Dermis microvascular lymphatic vessel endothelial cell (primary cell): ENCODE data around the gene TMPRSS2. TPM values are rescaled to one million over a fixed set of nuclear protein-coding genes. Genes with fewer than 3 reads are reported as not detected.

Source experiments
- DNase-seq, 2 donors: peaks; one replicate each; pipeline versions ENCODE4 v3.0.0 to v3.0.0-alpha.2; 2010; ENCODE audit warnings: low read depth in 2 of 2
- total RNA-seq: library from RNA; depleted of rRNA; stranded (reverse); fragments of >200 nt; gene quantifications from 2 replicates; pipeline ENCODE4 v1.2.1, GENCODE V29; 2014

Gene TMPRSS2
- total RNA-seq = not detected in 2 replicates

DNA sequence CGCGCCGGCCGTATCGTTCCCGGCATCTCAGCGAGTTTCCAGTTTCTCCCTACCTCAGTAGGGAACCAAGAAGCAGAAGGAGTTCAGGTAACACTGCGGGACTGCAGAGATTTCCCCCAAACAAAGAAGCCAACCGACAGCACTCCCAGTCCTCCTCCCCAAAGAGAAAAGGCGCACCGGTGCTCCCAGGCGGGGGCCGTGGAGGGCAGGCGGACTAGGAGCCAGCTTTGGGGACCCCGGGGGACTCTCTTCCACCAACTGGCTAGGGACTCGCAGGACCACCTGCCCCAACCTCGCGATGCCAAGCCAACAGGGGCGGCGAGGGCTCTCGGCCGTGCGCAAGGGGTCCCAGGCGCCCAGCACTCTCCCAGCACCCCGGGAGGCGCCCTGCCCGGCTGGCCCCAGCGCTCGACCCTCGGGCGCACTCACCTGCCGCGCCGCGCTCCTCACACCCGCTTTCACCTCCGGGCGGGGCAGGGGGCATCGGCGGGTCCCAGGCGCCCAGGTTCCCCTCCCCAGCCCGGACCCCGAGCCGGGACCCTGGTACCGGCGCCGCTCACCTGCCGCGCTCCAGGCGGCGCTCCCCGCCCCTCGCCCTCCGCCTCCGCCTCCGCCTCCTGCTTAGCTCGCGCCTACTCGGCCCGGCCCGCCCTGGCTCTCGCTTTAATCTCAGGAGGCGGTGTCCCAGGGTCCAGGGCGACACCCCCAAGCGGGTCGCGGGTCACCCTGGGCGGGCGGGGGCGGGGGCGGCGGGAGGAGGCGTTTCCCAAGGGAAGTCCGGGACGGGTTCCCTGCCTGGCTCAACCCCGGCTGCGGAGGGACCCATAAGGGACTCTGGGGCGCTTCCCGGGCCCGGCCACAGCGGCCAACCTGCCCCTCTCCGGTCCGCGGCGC lies at the start of gene TMPRSS2:
TSS of gene TMPRSS2 (minus strand) at position 638 of the 894 bp plus-strand sequence. CDS start 10,025 bp downstream, outside the sequence.
- DNase-seq = no peak

DNA sequence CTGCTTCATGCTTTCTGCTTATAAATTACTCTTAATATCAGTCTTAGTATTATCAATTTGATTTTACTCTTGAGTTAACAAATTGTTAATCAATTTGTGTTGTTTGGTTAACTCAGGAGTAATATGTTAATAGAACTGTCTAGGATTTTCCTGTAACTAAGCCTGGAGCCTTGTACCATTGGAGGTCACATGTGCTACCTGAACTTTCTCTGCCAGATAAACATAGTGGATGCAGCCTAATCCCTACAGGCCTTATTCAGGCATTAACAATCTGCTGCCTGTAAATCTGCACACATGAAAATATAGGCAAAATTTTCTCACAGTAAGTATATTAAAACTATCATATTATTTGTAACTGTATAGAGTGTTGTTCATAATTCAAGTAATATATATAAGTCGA lies 47.1 kb upstream of the TMPRSS2 start:
- no peak for DNase-seq

GRCh38 chr21:41552254-41552653 lies 44.3 kb upstream of the TMPRSS2 start:
- no peak for DNase-seq

DNA sequence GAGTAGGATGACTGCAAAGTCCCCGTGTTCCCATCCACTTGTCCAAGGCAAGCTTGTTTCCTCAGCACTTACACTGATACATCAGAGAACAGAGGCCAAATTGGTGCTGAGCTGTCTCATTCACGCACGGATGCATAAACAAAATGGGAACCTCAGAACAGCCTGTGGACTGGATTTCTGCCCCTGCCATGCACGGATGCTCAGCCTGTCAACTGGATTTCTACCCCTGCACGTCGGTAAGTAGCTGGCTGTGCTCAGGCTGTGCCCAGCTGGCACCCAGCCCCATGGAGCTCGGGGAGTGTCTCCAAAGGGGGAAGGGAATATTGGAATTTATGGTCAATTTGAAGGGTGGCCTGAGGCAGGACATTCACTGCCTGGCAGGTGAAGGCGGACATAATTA lies 40.8 kb upstream of the TMPRSS2 start:
- no peak for DNase-seq

DNA sequence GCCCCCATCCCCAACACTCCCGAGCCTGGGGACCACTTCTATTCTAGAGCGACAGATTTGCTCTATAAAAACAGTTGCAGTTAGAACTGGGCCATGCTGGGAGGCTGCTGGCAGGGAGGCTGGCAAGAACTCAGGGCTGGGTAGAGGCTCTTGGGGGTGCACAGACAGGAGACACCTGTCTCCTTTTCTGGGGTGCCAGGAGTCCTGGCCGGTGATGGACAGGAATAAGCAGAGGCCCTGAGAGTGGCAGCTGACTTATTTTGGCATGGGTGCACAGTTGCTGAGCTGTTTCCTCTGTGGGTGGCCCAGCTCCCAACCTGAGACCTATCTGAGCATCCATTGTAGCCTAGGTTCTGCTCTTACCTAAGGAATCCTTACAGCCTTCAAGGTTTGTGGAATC lies 39.2 kb upstream of the TMPRSS2 start:
- DNase-seq = no peak

GRCh38 chr21:41545500-41546359 lies 37.8 kb upstream of the TMPRSS2 start:
- DNase-seq = no peak

DNA sequence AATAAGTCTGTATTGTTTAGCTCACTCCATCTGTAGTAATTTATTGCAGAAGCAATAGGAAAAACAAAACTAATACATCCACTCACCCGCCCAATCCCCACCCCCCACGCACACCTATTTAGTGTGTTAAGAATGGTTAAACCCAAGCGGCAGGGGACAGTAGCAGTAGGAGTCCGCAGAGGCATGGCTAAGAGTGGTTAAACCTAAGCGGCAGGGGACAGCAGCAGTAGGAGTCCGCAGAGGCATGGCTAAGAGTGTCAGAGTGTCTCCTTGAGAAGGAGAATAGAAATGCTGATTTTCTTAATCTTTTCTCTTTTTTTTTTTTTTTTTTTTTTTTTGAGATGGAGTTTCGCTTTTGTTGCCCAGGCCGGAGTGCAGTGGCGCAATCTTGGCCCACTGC lies 34.8 kb upstream of the TMPRSS2 start:
- DNase-seq = no peak

GRCh38 chr21:41537356-41537755 lies 29.4 kb upstream of the TMPRSS2 start:
- DNase-seq = no peak

DNA sequence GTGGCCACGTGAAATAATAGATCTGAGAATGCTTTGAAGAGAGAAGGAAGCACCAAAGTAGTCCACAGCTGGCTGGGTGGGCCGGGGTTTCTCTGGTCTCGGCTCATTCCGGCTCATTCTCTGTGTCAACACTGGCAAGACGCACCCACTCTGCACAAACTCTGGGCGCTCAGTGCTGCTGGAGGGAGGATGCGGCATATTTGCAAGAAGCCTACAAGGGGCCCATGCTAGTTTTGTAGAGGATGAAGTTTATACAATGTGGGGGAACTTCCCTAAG lies 28.8 kb upstream of the TMPRSS2 start:
- DNase-seq = no peak

DNA sequence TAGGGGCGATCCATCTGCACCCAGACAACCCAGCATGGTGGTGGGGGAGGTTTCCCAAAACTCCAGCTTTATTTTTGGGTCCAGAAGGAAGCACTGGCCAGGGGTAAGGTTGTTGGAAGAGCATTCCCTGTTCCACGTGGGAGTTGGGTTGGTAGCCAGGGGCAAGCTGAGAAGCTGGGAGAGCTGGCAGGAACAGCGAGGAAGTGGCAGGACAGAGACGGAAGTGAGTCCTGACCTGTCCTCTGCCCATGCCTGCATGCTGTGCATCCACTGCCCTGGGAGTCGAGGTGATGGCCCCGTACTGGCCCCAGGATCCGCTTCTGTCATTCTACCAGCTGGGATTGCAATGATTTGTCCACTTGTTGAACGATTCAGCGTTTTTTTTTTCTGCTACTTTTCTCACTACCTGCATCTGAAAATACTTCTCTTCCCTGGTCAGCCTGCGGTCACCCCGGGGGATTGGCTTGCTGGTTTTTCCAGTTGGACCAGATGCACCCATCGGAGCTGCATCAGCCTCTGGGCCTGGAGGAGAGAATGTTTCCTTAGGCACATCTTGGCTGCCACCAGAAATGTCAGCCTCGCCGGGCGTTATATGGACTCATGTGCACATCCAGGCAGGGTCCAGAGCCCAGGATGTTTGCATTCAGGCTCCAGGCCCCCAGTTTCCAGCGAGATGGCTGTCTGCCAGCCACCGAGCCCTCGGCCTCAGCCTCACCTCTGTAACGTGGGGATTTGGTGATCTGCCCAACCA lies 28.3 kb upstream of the TMPRSS2 start:
- DNase-seq = no peak

DNA sequence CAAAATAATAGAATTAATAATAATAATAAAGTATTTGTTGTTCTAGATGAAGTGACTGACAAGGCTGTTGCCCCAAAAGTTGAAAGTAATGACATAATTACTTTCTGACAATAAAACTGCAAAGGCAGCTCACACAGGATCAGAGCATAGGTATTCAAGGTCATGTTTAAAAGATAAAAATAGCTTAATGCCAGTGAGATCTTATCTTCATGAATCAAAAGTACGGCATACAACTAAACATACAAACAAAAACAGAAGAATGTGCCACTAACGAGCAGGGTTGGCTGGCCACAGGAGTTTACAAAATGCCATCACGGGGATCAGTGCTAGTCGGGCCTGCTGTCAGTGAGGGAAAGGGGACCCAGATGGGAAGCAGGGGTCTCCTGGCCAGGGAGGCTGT lies 22.4 kb upstream of the TMPRSS2 start:
- DNase-seq = no peak

GRCh38 chr21:41529769-41530168 lies 21.8 kb upstream of the TMPRSS2 start:
- DNase-seq = no peak

DNA sequence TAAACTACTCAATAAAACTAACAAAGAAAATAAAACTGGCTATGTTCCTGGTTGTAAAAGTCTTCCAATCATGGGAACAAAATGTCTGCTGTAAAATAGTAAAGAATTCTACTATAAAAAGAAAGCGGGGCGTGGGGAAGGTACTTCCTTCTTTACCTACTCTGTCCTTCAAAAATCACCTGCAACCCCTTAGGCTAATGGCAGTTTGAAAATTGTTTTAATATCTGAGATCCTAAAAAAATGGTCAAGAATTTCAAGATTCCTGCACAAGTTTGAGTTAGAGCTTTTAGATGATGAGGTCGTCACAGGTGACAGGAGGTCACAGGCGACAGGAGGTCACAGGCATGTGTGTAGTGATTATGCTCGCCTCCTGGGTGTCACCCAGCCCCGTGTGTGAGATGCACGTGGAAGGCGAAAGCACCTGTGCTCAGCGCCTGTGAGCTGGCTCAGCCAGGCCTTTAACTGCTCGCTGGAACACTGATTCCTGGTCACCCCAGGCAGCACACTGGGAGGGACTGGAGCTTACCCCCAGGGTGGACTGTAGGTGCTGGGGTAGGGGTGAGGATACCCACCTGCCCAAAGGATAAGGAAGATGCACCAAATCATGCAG lies 18.6 kb upstream of the TMPRSS2 start:
- no peak for DNase-seq

GRCh38 chr21:41523175-41523574 lies 15.2 kb upstream of the TMPRSS2 start:
- no peak for DNase-seq

GRCh38 chr21:41521489-41522027 lies 13.6 kb upstream of the TMPRSS2 start:
- DNase-seq = no peak

GRCh38 chr21:41520560-41521442 lies 12.8 kb upstream of the TMPRSS2 start:
- no peak for DNase-seq

DNA sequence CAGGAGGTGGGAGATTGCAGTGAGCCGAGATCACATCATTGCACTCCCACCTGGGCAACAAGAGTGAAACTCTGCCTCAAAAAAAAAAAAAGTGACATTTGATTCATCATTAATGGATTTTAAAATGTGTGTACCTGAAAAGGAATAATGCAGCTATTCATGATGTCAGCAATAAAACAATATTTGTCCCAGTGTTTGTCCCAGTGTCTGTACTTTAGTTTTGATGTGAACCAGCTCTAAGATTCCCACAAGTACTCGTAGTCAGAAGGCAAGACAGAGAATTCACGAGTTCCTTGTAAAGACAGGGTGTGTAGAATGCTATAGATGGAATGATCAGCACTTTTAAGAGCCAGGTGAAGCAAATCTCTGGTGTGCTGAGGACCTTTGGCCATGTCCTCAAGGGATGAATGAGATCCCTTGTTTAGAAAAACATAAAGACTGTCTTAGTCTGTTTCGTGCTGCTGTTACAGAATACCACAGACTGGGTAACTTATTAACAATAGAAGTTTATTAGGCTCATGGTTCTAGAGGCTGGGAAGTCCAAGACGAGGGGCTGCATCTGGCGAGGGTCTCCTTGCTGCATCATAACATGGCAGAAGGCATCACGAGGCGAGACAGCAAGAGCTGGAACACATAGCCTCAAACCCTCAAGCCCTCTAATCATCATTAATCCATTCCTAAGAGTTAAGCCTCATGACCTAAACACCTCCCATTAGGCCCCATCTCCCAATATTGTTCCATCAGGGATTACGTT lies 12.0 kb upstream of the TMPRSS2 start:
- DNase-seq = no peak

- DNase-seq = no peak
Observed at GRCh38 chr21:41518757-41519156, 10.8 kb upstream of the TMPRSS2 start.

DNA sequence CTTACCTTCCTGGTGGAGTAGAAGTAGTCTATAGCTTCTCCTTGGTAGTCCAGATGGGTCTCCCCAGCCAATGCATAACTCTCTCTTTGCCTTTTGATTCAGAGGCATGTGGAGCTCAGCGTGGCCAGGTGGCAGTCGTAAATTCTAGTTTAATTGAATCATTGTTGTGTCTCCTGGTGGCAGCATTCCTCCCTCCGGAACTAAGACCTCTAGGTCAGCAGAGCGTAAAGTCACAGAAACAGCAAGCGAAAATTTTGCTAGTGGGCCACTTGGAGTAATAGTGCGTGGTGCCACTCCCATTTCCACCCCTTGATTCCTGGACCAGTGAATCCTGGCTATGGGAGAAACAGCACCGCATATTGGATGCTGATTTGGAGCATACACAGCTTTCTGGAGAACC lies 3.9 kb upstream of the TMPRSS2 start:
- no peak for DNase-seq

- DNase-seq = no peak
Observed at GRCh38 chr21:41510500-41510899, 2.5 kb upstream of the TMPRSS2 start.
